GM23248 (cell line): ENCODE results near the gene TXNL4A. TPM values are rescaled to one million over a fixed set of nuclear protein-coding genes. Genes with fewer than 3 reads are reported as not detected.

Source experiments
- DNase-seq: peaks from one replicate; pipeline ENCODE4 v3.0.0-alpha.2; 2015
- H2AFZ ChIP-seq: fragments of 200-600 bp; sonication (generic); 2 replicates; pipeline ENCODE4 v1.6.1; 2016; ENCODE audit warnings: antibody characterized with exemption
- H3F3A ChIP-seq: fragments of 200-600 bp; sonication (generic); 2 replicates; pipeline ENCODE4 v1.6.1; 2016; ENCODE audit warnings: mild to moderate bottlenecking, antibody characterized with exemption, mixed run types; ENCODE audit not compliant: insufficient read depth
- H3K27ac ChIP-seq: fragments of 200-600 bp; sonication (generic); 2 replicates; pipeline ENCODE4 v1.5.1; 2016; ENCODE audit warnings: mild to moderate bottlenecking
- H3K27me3 ChIP-seq: fragments of 200-600 bp; sonication (generic); replicated peaks from 2 replicates; pipeline ENCODE4 v1.6.1; 2016; ENCODE audit warnings: mild to moderate bottlenecking; ENCODE audit not compliant: insufficient read depth
- H3K36me3 ChIP-seq: fragments of 200-600 bp; sonication (generic); 2 replicates; pipeline ENCODE4 v1.6.1; 2016; ENCODE audit warnings: low read depth, mild to moderate bottlenecking
- H3K4me1 ChIP-seq: fragments of 200-600 bp; sonication (generic); 2 replicates; pipeline ENCODE4 v1.6.1; 2016; ENCODE audit warnings: mild to moderate bottlenecking; ENCODE audit not compliant: insufficient read depth
- H3K4me2 ChIP-seq: fragments of 200-600 bp; sonication (generic); one replicate; pipeline ENCODE4 v1.6.1; 2016; ENCODE audit warnings: mild to moderate bottlenecking; ENCODE audit not compliant: unreplicated experiment
- H3K4me3 ChIP-seq: fragments of 200-600 bp; sonication (generic); 2 replicates; pipeline ENCODE4 v1.5.1; 2016; ENCODE audit warnings: mild to moderate bottlenecking
- H3K79me2 ChIP-seq: fragments of 200-600 bp; sonication (generic); 2 replicates; pipeline ENCODE4 v1.6.1; 2016; ENCODE audit warnings: mild to moderate bottlenecking; ENCODE audit not compliant: insufficient read depth
- H3K9ac ChIP-seq: fragments of 200-600 bp; sonication (generic); 2 replicates; pipeline ENCODE4 v1.6.1; 2016; ENCODE audit warnings: mild to moderate bottlenecking
- H3K9me2 ChIP-seq: fragments of 200-600 bp; sonication (generic); 2 replicates; pipeline ENCODE4 v1.6.1; 2016; ENCODE audit warnings: mixed run types, mild to moderate bottlenecking, moderate library complexity; ENCODE audit not compliant: insufficient read depth
- H3K9me3 ChIP-seq: fragments of 200-600 bp; sonication (generic); one replicate; pipeline ENCODE4 v1.6.1; 2017; ENCODE audit warnings: low read depth
- H4K20me1 ChIP-seq: fragments of 200-600 bp; sonication (generic); 2 replicates; pipeline ENCODE4 v1.6.0; 2016; ENCODE audit not compliant: insufficient read depth
- EZH2 ChIP-seq: fragments of 200-600 bp; sonication (generic); IDR thresholded peaks from 2 replicates; pipeline ENCODE4 v1.6.1; 2018; ENCODE audit warnings: antibody characterized with exemption, mild to moderate bottlenecking; ENCODE audit not compliant: insufficient read depth, poor library complexity, severe bottlenecking
- EZH2phosphoT487 ChIP-seq: fragments of 200-600 bp; sonication (generic); IDR thresholded peaks from 2 replicates; pipeline ENCODE4 v1.6.1; 2018; ENCODE audit warnings: antibody characterized with exemption, moderate library complexity, mild to moderate bottlenecking, low read depth; ENCODE audit not compliant: insufficient read depth
- WGBS, 2 experiments: methylation state at CpG; one replicate each; pipeline ENCODE4 v1.1.6; 2015 to 2017; ENCODE audit warnings: low lambda C conversion rate in 2 of 2, low coverage in 1 of 2; ENCODE audit errors: missing lambda C conversion rate in 2 of 2; 5-methylcytosine and 5-hydroxymethylcytosine counted together
- in situ Hi-C: fragments of 300-500 bp; cut with MboI; formaldehyde crosslinking; loops from 2 replicates; pipeline ENCODE4 v1.15.0; 2020
- polyA plus RNA-seq: library from polyadenylated mRNA; unstranded; fragments of >200 nt; fragmentation: Nextera tagmentation; extraction: Ambion mirVana; gene quantifications from 2 replicates; pipeline ENCODE4 v1.2.1, GENCODE V29; 2016
- total RNA-seq: library from RNA; depleted of rRNA; stranded (reverse); fragments of >200 nt; shearing (Covaris generic); gene quantifications from 2 replicates; pipeline ENCODE4 v1.2.3, GENCODE V29; 2014; rRNA removed

The TXNL4A gene, protein sequence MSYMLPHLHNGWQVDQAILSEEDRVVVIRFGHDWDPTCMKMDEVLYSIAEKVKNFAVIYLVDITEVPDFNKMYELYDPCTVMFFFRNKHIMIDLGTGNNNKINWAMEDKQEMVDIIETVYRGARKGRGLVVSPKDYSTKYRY
- total RNA-seq: 17.4 and 28.5 TPM in 2 replicates
- 192 and 195 TPM in 2 replicates for polyA plus RNA-seq

- H3K4me3 ChIP-seq: peak within 1 kb of the TSS; percentile 98
- WGBS, 2 experiments: 1% methylated on average over 51 to 62 of the region's 71 CpGs
- peaks cover 9% of the 10 kb centered on the region; the same call in 1 of the 2 replicates for H3K4me1 ChIP-seq
- peak; percentile 97 for DNase-seq
- H3F3A ChIP-seq: peaks cover 5% of the 10 kb centered on the region; the same call in 1 of the 2 replicates
- H3K27me3 ChIP-seq: no peaks in the 10 kb centered on the region
- no peak for TF ChIP-seq EZH2phosphoT487
- H3K9me2 ChIP-seq: no peaks in the 10 kb centered on the region
- peak within 1 kb of the TSS; percentile 93 for H3K9ac ChIP-seq
- no peaks in the 10 kb centered on the region for H3K9me3 ChIP-seq
- peak within 1 kb of the TSS; percentile 87 for H2AFZ ChIP-seq
- in situ Hi-C loops: no loop called here
- H3K36me3 ChIP-seq: peaks cover 9% of the 10 kb centered on the region; the same call in 1 of the 2 replicates
- H3K27ac ChIP-seq: peak within 1 kb of the TSS; percentile 93
- peaks cover 50% of the 10 kb centered on the region for H3K79me2 ChIP-seq
- peak within 1 kb of the TSS; percentile 100 for H3K4me2 ChIP-seq
- H4K20me1 ChIP-seq: peaks cover 16% of the 10 kb centered on the region; the same call in 1 of the 2 replicates
These were observed at the start of gene TXNL4A for GRCh38 chr18:79988451-79989194. TXNL4A (minus strand) TSS chr18:79988563; CDS start chr18:79988392, 171 bp downstream.

DNA sequence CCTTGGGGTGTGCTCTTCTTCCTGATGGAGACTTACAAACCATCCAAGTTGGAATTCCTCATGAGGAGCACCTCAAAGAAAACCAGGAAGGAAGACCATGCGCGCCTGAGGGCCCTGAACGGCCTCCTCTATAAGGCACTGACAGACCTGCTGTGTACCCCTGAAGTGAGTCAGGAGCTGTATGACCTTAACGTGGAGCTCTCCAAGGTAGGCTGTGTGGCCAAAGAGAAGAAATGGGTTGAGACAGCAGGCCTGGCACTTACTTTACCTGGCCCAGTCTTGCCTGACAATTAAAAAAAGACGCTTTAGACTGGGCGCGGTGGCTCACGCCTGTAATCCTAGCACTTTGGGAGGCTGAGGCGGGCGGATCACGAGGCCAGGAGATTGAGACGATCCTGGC lies 48.9 kb upstream of the TXNL4A start:
- WGBS, 2 experiments: 91 to 93% methylated on average over 12 of the region's 12 CpGs
- Histone ChIP-seq H3K4me3 (no peak overlapping the region), H3K4me1 (no peaks in the 10 kb centered on the region), H3K4me2 (no peak overlapping the region), H3K9me2 (no peaks in the 10 kb centered on the region), H3K27me3 (no peaks in the 10 kb centered on the region), H3K36me3 (no peaks in the 10 kb centered on the region), H3K79me2 (peaks cover 44% of the 10 kb centered on the region), H3K27ac (no peak overlapping the region), H3K9me3 (no peaks in the 10 kb centered on the region), H3K9ac (no peak overlapping the region), H2AFZ (no peak overlapping the region), H4K20me1 (no peaks in the 10 kb centered on the region), H3F3A (no peaks in the 10 kb centered on the region)
- in situ Hi-C loops: no loop called here
- DNase-seq: peak; percentile 3
- TF ChIP-seq EZH2 (no peak), EZH2phosphoT487 (no peak)

DNA sequence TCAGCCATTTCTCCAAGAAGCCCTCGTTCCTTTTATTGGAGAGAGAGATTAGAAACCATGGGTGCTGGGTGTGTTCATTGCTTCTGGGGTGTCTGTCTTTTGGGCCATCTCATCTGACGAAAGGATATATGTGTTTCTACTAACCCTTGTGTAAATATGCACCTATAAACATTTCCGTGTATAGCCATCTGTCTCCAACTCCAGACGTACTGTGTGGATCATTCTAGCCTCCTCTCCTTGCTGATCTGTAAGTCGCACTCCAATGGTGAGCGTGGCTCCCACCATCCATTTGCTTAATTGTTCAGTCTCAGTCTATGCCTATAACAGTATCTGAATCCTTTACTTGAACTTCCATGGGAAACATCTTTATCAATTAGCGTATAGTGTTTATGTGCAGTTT lies 47.6 kb upstream of the TXNL4A start:
- Histone ChIP-seq H3K9me2 (no peaks in the 10 kb centered on the region), H3K4me2 (peak overlapping the region; percentile 91), H3K27ac (no peak overlapping the region), H3K79me2 (peaks cover 44% of the 10 kb centered on the region), H4K20me1 (no peaks in the 10 kb centered on the region), H3K4me3 (peak overlapping the region; percentile 97; the same call in 1 of the 2 replicates), H3K9ac (no peak overlapping the region), H2AFZ (no peak overlapping the region), H3K36me3 (no peaks in the 10 kb centered on the region), H3F3A (no peaks in the 10 kb centered on the region), H3K4me1 (no peaks in the 10 kb centered on the region), H3K27me3 (no peaks in the 10 kb centered on the region), H3K9me3 (no peaks in the 10 kb centered on the region)
- WGBS, 2 experiments: 95 to 96% methylated on average over 7 of the region's 7 CpGs
- in situ Hi-C loops: no loop called here
- no peak for TF ChIP-seq EZH2phosphoT487
- TF ChIP-seq EZH2: no peak
- no peak for DNase-seq

DNA sequence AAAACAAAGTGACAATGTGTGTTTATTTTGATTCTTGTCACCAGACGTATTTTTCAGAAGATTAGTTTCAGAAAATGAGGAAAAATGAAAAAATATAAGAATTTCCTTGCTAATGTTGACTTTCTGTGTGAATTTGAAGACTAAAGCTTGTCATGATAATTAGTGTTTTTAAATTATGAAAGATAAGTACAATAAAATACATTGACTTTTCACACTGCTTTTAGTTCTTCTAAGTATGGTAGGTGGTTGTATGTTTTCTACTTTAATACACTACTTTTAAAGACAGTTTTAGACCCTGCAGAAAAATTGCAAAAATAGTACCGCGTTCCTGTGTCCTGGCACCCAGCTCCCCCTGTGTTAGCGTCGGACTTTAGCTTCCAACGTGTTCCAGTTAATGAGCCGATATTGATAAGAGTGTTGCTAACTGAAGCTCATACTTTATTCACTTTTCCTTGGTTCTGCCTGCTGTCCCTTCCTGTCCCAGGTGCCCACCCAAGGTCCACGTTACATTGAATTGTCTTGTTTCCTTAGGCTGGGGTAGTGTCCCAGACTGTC lies 46.6 kb upstream of the TXNL4A start:
- H3K9me2 ChIP-seq: no peaks in the 10 kb centered on the region
- H2AFZ ChIP-seq: peak overlapping the region; percentile 95
- WGBS, 2 experiments: 0 to 3% methylated on average over 8 of the region's 8 CpGs
- TF ChIP-seq EZH2: no peak
- no peak for TF ChIP-seq EZH2phosphoT487
- in situ Hi-C loops: no loop called here
- peak overlapping the region; percentile 88 for H3K9ac ChIP-seq
- H3K4me1 ChIP-seq: no peaks in the 10 kb centered on the region
- peak; percentile 55 for DNase-seq
- no peaks in the 10 kb centered on the region for H3K9me3 ChIP-seq
- H3K4me3 ChIP-seq: peak overlapping the region; percentile 97
- no peaks in the 10 kb centered on the region for H3K27me3 ChIP-seq
- peak overlapping the region; percentile 91 for H3K4me2 ChIP-seq
- H3K27ac ChIP-seq: peak overlapping the region; percentile 73
- no peaks in the 10 kb centered on the region for H3F3A ChIP-seq
- H3K79me2 ChIP-seq: peaks cover 44% of the 10 kb centered on the region
- no peaks in the 10 kb centered on the region for H4K20me1 ChIP-seq
- H3K36me3 ChIP-seq: no peaks in the 10 kb centered on the region
